NCI-H128 (cell line): ENCODE results near the gene RXRG.
"Not testable (repeated sequence)": the region's sequence is repeated elsewhere in the genome, so short reads cannot be mapped to it uniquely, and the experiment has no call there.

Experiments used
- DNase-seq: peaks from one replicate; lab custom pipeline; 2025; ENCODE audit not compliant: unreplicated experiment; lab: John Stamatoyannopoulos, UW

RXRG gene

DNA sequence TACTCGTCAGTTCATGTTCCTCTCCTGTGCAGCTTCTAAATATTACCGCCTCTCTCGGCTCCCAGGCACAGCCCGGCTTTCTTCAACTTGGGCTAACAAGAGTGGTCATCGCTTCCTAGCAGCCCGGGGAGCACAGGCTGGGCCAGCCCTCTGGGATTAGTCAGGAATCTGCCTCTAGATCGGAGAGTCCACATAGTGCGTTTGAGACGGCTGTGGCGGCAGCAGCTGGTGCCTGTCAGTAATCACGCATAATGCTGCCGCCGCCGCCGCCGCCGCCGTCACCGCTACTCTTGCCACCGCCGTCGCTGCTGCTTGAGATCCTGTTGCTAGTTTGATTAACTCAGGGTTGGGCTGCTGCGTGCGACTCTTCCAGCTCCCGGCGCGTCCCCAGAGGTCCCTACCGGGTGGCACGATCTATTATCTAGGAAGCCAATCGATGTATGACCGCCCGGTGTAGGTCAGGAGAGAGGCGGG is at the start of gene RXRG:
Gene RXRG (minus strand): TSS at position 230 of the 474 bp plus-strand sequence. CDS start 233 bp downstream, outside the sequence.
- DNase-seq, result no peak

DNA sequence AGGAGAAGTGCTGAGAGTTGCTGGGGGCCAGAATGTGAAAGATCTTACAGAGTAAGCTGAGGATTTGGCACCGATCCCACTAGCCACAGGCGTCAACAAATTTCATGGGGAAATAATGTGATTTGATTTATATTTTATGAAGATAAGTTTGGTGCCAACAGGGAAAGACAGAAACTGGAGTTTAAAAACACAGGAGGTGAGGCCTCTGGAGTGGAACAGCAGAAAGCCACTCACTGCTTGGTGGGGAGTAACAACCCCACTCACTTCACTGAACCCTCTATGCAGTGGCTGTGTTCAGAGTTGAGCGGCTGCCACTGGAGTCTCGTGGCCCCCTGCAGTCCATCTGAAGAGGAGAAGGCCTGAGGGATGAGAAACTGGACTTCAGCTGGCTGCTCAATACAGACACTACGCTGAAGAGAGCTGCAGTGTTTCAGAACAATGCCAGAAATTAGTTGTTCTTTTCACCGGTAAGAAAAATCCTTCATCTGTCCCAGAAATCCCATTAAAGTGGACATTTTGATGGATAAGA is 48.0 kb upstream of the RXRG start:
- no peak for DNase-seq

DNA sequence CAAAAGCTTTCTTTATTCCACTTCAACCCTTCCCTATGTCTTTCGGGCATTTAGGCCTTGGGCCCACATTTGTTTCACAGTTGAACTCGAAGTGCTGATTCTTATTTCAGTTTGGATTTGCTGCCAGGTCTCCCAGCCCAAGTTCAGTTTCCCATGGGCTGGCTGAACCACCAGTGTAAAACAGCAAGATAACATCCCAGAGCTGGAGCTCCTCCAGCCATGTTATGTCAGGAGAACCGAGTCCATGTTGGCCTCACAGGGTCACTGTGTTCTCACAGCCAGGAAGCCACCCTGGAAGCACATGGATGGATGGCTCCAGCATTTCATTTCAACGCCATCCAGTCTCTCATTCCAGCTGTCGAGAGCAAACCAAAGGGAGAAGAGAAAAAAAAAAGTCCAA is 45.2 kb upstream of the RXRG start:
- DNase-seq, result no peak

DNA sequence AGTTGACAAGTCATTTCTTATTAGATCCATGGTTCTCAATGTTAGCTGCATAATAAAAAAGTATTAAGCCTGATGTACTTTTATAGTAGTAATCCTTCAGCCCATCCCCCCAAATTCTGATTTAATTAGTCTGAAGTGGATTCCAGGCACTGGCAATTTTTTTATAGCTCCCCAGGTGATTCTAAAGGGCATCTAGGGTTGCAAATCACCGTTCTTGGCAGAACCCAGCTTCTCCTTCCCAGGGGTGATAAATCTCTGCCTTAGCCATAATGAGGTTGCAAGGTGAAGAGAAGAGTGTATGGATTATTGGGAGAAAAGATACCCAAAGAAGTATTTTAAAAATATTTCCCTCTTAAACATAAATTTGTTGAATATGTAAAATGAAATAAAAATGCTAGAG is 43.0 kb upstream of the RXRG start:
- DNase-seq, result peak; percentile 21

DNA sequence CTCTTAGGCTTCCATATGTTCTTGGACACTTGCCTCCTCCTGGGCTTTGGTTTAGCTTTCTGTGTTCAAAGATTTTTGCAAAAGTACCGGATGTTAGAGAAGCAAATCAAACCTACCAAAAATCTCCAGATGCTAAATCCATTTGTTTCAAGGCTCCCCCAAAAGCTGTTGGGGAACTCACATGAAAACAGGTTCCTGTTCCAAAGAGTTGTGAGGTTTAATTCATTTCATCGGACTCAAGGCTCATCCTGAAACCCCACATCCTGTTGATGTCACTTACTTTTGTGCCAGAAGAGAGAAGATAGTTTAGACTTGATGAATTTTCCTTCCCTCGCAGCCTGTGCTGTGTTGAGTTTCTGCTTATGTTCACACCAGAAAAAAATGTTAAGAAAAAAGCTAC is 41.7 kb upstream of the RXRG start:
- no peak for DNase-seq

DNA sequence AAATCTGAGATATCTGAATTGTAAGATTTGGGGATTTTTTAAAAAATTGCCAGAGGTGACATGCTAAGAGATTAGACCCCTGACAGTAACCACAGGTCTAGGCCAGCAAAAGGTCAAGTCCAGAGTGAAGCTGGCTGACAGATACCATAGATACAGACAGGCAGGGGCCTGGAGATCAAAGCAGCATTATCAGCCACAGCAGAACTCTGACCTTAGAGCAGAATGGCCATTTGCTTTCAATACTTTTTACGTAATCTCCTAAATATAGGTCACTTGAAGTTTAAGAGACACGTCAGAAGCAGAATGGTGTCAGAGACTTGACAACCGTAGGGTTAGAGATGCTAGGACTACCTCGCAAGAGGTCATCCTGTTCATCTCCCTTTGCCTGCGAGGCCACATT is 40.8 kb upstream of the RXRG start:
- no peak for DNase-seq

DNA sequence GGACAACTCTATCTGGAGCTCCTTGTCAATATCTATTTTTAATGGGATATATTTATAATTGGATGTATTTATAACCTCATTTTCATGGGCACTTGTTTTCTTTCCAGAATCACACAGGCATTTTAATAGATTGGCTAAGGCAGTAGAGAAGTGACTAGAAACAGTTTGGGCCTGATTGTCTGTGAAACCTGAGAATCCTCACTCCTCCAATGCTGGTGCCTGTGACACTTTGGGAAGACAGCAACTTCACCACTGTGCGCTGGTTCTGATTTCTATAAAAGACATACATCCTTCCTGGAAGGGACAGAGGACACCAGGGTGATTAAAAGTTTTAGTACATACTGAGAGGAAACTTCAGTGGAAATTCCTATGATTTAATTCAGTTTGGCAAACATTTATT is 39.6 kb upstream of the RXRG start:
- no peak for DNase-seq

DNA sequence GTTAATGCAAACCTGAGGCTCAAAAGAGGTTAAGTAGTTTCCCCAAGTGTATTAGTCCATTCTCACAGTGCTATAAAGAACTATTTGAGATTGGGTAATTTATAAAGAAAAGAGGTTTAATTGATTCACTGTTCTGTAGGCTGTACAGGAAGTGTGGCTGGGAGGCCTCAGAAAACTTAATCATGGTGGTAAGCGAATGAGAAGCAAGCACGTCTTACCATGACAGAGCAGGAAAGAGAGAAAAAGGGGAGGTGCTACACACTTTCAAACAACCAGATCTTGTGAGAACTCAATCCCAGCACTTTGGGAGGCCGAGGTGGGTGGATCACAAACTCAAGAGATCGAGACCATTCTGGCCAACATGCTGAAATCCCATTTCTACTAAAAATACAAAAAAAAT is 38.5 kb upstream of the RXRG start:
- no peak for DNase-seq

DNA sequence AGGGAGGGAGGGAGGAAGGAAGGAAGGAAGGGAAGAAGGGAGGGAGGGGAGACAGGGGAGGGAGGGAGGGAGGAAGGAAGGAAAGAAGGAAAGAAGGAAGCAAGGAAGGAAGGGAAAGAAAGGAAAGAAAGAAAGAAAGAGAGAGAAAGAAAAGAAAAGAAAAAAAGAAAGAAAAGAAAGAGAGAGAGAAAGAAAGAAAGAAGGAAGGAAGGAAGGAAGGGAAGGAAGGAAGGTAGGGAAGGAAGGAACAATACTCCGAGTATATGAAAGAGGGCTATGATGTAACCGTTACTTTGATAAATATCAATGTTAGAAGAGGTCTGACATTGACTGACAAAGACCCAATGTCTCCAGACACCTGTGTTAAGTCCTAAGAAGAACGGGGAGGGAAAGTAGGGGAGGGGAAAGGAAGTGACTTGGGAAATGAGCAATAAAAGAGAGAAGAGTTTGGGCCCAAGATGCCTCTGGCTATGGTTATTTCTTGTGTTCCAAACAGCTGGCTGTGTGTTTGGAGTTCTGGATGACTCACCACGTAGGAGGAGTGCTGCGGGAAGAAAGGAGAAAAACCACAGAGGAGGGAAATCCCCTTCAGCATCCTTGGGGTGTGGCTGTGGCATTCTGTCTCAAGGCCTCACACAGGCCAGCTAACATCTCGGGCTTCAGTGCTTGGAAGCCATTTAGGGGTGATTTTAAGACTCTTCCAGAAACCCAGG is 37.0 kb upstream of the RXRG start:
- DNase-seq, result no peak

DNA sequence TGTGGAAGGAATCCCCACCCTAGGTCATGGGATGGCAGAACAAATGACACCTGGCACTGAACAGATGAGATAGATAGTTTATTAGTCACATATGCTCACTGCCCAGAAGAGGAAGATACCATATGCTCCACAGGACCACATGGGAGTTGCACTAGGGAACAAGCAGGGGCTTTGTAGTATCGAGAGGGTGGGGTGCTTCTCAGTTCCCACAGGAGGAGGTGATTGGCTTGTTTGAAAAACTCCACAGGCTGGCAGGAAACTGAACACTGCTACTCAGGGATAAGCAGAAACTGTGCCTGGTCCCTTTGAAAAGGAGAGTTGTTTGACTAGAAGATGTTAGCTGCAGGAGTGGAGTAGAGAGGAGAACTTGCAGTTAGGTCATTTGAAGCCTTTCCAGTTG is 31.9 kb upstream of the RXRG start:
- DNase-seq, result no peak

DNA sequence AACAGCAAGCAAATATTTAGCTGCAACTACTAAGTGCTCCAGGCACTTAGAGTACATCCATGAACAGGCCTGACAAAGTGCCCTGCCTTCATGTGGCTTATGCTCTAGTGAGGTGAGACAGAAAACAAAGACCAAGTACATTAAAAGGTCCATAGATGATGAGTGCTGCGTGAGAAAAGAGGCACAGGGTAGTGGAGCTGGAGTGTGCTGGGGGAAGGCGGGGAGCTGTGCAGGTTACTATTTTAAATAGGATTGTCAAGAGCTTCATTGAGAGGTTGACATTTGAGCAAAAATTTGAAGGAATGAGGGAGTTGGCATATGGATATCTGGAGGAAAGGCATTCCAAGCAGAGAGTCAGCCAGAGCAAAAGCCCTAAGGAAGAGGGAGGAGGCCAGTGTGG is 29.3 kb upstream of the RXRG start:
- DNase-seq, result no peak

DNA sequence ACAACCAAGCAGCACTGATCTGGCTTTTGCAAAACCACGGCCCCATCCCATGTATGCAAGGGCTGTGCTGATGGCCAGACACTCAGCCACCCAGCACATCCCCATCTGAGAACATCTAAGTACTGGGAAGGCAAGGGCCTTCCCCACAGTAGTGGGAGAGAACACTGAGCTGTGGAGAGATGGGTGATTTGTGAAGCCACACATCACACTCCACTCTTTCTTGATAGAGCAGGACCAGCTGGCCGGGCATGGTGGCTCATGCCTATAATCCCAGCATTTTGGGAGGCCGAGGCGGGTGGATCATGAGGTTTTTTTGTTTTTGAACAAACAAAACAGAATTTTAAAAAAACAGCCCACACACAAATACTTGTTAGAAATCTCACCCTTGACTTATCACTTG is 28.2 kb upstream of the RXRG start:
- no peak for DNase-seq

DNA sequence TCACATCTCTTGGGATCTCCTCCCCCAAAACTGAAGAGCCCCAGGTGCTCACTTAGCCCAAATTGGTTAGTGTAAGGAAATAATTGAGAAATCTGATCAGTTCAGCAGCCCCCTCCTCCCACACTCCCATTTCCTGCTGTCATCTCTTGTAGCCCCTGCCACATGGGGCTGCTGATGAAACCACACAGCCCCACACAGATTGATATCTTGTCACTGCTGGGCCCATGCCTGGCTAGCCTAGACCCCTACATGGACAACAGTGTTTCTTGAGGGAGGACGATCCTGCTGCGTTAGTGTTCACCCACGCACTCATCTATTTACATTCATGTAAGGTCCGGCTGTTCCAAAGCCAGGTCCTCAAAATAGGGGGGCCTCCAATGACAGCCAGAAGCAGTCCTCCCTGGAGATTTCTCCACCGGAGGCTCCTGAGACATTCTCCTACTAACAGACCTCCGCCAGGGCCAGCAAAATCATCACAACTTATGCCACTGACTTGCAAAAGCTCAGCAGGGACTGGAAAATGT is 23.9 kb upstream of the RXRG start:
- no peak for DNase-seq

DNA sequence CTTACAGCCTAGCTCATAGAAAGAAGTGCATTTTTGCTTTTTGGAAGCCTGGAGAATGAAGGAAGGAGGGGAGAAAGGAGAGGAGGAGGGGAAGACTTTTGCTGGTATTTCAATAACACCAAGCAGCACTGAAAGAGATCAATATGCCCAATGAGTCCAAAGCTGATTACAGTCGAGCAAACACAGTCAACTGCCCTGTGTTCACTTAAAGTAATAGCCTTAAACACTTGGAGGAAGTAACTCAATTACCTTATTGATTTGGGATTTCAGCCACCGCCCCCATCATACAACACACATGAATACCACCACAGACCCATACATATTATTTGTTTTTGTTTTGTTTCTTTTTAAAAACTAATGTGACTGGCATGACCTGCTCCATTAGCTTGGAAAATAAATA is 23.3 kb upstream of the RXRG start:
- no peak for DNase-seq

DNA sequence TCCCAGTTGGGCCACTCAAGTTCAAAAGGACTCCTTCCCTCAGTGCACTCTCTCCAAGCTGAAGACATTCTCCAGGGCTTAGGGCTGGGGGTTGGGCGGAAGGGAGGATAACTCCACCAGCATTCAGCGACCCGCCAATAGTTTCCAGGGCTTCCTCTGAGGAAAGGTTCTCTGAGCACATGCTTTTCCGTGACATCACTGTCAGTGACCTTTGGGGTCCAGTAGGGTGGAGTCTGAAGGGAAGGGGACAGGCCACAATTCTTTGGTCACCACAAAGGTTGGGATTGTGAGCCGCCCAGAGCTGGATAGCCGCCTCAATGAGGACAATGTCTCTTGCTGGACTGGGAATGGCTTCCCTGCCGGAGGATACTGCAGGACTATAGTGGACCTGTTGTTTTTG is 22.8 kb upstream of the RXRG start:
- DNase-seq, result no peak

DNA sequence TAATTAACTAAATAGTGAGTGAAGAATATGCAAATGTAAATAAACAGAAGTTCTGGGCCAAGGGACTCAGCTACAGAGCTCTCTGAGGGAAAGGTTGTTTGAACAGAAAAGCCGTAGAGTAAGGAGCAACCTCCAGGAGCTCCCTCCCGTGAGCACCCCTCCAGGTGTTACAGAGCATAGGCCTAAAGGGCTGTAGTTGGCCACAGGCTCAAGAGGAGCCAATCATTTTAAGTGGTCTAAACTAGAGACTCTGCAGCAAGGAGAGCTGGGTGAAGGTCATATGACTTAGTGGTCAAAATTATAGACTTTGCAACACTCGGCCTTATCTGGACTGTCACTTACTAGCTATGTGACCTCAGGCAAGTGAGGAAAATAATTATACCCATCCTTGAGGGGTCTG is 19.1 kb upstream of the RXRG start:
- DNase-seq, result no peak

DNA sequence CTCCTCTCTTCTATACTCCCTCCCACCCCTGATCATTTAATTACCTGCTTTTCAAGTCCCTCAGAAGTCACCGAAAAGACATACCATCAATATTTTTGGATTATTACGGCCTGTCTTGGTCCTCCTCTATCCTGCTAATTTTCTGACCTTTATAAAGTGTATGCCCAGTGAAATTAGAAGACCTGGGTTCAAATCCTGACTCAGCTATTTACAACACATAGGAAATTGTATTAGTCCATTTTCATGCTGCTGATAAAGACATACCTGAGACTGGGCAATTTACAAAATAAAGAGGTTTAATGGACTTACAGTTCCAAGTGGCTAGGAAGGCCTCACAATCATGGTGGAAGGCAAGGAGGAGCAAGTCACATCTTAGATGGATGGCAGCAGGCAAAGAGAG is 14.8 kb upstream of the RXRG start:
- not testable (repeated sequence) for DNase-seq

DNA sequence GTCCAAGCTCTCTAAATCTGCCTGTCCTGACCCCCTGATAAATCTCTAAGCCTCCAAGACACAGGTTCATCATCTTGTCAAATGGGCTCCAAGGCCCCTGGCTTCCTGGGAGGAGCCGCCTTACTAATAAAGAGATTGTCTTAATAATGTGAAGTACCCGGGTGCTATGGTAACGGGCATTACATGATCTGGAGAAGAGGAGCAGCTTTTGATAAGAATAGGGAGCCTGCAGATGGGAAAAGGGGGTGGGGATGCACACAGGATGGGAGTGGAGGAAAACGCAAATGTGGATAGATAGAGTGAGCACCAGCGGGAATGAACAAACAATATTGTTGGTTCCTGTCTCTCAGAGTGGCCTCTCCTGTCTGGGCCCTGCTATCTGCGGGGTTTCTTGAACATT is 11.9 kb upstream of the RXRG start:
- DNase-seq, result no peak

DNA sequence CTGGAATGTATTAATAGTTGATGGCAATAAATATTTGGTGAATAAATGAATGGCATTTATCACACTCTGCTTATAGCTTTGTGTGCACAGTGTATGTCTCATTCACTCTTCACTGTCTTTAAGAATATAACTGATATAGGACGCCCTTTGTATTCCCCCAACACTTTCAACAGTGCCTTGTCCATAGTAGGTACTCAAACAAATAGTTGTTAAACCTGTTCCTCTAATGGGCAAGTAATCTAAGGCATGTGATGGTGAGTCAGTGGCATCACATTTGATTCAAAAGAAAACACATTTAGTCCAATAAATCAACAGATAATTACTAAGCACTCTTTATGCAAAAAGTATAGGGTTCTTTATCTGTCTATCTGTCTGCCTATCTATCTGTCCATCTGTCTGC is 11.2 kb upstream of the RXRG start:
- no peak for DNase-seq

DNA sequence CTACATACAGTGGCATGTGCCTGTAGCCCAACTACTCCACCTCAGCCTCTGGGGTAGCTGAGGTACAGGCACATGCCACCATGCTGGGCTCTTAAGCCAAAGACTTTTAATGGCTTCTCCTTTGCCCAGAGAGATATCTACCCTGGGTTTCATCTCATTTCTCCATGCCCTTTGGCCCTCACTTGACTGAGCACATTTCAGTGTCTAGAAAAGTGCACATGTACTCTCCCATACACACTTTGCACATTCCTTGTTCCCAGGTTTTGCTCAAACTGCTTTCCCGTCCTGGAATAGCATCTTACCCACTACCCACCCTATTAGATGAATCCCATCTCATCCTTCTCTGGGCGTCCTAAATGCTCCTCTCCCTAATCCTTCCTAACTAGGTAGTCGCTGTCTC is 10.2 kb upstream of the RXRG start:
- no peak for DNase-seq

DNA sequence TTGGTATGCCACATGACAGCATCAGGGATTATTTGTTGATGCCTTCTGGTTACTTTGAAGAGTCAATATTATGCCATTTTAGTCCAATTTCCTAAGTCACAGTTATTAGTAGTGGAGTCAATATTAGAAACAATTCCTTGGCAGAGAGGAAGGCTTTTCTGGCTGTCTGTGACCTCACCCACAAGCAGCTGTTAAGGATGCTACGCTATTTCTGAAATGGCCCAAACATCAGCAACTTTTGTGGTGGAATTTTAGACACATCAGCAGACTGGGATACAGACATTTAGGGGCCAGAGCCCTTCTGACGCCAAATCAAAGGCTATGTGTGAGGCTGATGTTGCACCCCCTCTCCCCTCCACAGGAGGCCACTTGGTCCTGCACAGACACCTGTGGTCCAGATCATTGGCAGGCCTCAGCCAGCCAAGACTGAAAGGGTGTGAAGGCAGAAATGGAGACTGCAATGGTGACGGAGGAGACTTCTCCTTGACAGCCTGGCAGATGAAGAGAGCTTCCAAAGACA is 9.2 kb upstream of the RXRG start:
- DNase-seq, result no peak

DNA sequence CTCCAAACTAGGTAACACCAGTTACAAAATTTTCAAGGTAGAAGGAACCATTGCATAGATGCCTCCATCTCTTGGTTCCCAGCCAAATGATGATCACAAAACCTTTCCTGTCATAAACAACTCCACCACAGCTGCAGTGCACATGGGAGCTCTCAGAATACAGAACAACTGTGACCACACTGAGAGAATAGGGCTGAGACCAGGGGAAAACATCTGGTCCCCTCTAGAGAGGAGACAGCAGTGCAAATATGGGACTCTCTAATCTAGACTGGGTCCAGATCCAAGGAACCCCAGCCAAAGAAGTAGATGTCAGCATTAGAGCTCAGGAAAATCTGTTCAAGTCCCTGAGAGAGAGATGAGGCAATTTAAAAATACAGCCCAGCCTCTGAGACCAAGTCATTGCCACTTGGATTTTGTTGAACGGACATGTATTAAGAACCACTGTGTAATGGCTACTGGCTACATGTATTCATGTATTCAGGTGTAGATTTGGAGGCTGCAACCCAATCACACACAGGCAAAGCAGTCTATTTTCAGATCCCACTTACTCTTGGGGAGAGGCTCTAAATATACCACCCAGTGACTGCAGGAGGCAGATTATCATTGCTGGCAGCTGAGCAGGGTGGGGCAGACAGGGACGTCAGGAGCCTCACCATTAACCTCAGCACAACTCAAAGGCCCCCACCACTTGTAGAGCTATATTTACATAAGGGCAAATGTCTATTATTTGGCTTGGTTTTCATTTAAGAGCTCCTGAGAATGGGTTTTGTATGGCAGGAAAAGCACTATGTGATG is 7.6 kb upstream of the RXRG start:
- DNase-seq, result no peak
